Activated CD8-positive, alpha-beta memory T cell treated with anti-CD3 and anti-CD28 coated beads for 4 hours (primary cell): Measurements from ENCODE around the gene CCN6.
"Not testable (repeated sequence)": the region's sequence is repeated elsewhere in the genome, so short reads cannot be mapped to it uniquely, and the experiment has no call there.

Experiments used
- DNase-seq, 2 donors: peaks; one replicate each; pipeline ENCODE4 v3.0.0-alpha.2; 2020; ENCODE audit warnings: low read depth in 2 of 2

The CCN6 gene

DNA sequence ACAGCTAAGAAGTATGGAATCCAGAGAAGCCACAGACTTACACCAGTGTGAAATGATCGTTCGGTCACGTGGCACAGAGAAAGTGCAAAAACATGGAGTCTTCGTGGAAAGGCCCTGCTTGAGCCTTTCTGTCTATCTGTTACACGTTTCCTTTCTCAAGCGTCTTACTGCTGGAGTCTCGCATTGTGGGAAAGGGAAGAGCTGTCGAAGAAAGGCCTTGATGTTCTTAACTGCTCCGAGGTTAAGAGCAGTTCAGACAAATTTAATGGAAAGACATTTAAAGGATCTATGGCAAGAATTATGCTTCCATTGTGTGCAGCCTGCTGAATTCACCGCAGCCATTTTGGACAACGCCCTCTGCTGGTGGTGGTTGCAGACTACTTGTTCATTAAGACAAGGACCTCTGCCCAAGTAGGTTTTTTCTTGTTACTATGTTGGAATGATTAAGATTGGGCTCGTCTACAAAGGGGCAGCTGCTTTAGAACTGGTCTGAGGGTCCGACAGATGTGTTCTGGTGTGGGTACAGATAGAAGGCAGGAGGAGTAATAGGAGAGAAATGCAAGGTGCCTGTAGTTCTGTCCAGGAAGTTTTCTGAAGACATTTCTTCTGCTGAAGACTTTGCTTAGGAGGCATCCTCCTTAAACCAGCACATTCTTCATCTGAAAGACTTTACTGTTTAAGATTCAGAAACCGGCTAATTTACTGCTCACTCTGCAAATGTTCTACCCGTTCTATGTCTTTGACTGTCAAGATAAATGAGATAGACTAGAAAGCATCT is 24.7 kb upstream of the CCN6 start:
- DNase-seq, result peak; percentile 26 to 32

DNA sequence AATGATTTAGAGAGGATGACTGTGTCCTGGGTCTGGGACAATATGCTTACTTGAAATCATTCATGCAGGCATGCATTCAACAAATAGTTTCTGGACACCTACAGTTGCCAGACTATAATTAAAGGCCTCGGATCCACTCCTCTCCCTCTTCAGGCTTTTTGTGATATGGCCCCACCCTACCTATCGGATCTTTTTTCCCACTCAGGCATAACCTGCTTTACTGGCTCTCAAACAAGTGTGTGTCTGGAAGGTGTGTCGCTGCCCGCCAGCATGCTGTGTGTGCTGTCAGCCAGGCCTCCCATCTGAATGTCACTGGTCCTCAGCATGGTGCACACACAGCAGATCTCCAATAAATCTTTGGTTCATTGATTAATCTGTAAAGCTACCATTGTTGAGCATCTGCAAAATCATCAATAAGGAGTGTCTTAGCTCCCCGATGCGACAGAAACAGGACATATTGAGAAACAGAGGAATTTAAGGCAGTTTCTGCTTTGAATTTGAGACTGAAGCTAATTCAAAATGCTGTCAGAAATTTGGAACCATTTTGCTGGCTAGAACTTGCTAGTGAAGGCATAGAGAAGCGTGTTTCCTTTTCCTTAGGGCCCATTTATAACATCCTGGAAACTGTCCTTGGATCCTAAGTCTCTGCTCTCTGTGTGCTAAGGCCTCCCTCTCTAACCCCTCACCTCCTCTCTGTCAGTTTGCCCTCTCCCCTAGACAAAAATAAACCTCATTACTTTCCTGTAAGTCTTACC is 23.5 kb upstream of the CCN6 start:
- DNase-seq, result no peak

DNA sequence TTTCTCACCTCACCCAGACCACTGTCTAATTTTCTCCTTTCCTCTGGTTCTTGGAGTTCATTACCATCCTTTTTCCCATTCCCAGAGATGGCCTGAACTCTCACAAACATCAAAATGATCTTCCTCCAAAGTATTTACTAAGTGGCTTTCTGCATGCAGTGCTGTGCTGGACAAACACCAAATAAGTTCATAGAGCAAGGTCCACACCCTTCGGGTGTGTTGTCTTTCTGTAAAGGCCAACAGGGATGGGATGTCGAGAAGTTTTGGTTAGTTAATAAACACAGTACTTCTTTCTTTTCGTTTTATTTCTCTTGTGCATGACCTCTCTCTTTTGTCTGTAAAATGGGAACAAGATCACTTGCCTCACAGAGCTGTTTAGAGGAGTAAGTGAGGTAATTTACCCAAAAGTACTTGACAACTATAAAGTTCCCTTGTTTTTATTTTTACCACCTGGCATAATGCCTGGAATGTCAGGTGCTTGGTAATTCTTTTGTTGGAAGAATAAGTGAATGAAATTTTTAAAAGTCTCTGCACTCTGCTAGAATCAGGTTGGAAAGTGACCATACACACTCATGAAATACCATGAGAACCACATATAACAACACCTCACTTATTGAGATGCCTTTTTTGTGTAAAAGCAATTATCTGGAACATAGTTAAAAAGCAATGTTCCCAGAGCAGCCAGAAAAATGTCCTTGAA is 22.8 kb upstream of the CCN6 start:
- no peak for DNase-seq

DNA sequence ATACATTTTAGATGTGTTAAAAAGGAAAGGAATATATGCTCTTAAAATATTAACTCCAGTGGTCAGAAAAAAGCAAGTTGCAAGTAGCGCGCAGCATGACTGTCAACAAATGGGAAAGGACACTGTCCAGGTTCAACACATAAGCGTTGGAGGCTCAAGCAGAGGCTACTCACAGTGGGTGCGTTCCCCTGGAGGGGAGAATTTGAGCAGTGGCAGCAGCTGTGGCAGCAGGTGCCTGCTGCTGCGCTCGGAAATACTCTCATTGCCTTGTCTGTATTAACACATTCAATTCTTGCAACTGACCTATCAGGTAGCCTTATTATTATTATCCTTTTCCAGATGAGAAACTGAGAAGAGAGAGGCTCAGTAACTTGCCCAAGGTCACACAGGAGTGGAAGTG is 21.9 kb upstream of the CCN6 start:
- no peak for DNase-seq

DNA sequence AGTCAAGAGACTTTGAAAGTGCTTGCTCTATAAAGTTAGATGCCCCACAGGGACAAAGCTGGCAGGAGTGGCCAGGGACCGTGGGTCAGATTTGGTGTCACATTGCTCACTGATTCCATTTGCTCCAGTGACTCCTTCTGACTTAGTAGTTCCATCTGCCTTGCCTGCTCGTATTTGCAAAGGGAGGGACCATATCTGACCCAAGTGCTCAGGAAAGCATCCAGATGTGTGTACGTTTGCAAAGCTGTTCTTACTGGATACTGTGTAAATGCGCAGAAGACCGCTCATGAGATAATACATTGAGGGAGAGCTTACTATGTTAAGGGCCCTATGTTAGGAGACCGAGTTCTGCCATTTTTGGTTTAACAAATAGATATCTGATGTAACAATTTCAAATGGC is 21.2 kb upstream of the CCN6 start:
- no peak for DNase-seq

DNA sequence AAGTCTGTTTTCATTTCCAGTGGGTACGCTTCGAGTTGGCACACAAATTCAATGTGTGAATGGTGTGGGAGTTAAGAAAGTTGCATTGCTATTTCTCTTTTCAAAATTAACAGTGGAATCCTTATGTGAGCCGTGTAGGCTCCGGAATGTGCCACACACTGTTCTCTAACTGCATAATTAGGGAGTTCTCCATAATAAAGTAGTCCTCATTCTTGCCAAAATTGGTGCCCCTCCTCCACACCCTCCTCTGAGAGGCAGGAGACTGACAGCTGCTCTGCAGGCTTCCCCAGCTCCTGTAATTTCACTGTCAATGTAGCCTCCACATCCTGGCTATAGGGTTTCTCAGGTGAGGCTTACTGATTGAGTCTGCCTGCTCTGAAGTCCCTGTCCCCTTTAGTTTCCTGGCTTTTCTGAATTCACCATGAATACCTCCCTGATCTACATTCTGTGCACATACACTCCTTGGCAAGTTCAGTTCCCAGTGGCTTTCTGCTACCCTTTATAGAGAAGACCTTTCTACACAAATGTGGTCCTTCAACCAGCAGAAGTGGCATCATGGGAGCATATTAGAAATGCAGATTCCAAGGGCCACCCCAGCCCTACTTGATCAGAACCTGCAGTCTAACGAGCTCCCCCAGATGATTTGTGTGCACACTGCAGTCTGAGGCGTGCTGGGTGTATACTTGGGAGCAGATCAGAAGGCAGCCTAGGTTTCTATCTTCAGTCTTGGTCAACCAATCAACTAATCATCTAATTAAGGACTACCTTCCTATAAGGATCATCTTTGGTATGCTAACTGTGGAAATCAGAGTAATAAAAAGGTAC is 19.9 kb upstream of the CCN6 start:
- no peak for DNase-seq

DNA sequence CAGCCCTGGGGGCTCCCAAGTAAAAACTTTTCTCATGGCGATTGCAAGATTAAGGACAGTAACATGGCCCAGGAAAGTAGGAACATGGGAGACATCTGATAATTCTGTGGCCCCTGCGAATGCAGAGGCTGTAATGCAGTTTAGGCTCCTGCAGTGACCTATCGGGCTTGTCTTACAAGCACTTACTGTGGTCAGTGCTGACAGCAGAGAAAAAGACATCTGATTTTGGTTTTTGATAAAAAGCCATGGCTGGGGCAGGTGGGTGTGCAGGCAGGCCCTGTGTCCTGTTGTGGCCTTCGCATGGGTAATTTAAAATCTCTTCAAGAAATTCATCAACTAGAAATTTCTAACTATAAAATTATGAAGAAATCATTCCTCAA is 19.3 kb upstream of the CCN6 start:
- DNase-seq, result no peak

DNA sequence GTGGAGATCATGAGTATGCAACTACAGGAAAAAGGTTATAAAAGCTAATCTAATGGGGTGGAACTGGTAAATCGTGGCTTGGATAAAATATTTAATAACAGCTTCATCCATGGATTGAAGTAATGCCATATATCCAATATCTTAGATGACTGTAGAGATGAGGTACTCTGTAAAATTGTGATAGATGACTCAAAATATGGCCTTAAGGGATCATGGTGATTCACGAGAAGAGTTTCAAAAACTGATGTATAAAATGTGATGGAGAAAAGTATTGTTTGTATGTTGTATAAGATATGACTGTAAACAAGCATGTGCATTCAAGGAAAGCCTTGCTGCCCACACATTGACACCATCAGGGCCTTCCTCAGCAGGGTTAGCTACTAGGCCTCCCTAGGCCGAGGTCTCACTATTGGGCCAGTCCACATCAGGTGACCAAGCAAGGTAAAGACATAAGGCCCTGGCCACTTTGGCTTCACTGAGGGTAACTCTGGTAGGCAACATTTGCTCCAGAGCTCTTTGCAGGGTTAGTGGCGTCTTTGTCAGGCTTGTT is 17.7 kb upstream of the CCN6 start:
- no peak for DNase-seq

DNA sequence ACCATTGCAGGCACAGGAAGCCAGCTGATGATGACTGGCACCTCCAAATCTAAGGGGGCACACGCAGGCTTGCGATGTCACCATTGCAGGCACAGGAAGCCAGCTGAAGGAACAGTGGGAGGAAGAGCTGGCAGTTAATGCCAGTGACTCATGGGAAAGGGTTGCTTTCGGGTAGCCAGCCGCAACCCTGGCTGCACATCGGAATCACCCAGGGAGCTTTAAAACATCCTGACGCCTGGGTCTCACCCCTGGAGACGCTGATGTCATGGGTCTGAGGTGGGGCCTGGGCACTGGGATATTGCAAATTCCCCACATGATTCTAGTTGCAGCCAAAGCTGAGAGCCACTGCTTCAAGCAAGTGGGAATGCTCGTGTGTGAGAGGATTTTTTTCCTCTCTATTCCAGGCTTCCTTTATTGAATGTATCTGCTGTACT is 16.1 kb upstream of the CCN6 start:
- DNase-seq, result no peak

DNA sequence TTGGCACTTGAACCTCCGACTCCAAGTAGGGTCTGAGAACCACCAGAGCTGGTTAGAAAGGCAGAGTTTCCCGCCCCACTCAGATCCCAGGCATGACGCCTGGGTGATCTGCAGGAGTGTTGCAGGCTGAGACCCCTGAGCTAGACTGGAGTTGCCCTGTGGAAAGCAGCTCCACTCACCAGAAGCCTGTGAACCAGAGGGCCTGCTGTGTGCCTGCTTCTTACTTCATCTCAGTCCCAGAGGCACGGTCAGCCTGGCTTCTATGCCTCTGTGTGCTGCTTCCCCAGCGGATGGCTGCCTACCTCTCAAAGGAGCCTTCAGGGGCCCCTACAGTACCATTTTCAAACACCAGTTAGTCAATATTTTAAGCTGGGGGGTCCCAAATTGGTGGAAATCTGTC is 15.6 kb upstream of the CCN6 start:
- no peak for DNase-seq

DNA sequence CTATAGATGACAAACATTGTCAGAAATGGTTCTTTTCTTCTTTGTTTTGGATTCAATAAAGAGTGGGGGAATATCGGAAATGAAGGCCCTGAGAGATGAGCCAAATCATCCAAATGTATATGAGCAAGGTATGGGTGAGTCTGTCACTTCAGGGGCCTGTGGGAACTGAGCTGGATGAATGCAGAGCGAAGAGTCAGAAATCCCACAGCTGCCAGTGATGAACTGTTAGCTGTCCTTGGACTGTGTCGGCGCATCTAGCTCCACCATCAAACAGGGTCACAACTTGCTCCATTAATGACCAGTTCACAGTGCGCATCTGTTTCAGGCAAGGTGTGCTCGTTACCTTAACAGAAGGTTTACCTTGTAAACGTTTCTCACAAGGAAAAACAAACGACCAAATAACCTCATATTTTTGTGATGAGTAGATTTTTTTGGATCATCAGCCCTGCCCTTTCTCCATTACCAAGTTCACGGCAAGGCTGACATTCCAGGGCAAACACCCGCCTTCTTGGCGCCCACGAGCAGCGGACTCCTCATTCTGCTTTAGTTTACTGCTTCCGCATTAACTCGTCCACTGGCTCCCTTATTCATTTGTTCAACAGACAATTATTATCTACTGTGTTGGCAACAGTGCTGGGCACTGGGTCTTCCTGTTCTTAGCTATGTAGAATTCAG is 15.0 kb upstream of the CCN6 start:
- DNase-seq, result no peak

DNA sequence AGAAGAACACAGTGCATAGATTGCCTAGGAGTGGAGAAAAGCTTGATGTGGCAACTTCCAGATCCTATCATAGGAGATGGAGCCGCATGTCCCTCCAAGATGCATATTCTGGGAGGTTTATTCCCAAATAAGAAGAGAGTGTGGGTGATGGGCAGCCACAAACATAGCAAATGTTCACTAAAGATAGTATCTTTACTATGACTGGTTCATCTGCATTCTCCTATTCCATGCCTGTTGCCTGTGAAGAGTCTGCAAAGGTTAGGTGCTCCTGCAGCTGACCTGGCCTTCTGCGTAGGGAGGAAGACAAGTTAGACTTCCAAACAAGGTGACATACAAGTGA is 14.5 kb upstream of the CCN6 start:
- no peak for DNase-seq

DNA sequence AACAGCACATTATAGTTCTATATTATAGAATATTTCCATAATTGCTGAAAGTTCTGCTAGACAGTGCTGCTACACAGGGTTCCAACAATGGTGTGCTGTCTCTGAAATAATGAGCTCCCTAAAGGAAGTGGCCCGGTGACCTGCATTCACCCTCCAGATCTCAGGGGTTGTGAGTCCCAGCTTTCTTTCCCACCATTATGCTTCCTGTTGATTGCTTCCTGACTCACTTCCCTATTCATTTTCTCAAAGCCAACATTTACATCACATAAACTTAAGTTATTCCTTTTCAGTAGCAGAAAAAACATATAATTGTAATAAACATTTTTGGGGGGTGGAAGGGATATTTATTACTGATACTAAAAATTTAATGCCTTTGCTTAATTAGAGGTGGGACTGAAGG is 12.9 kb upstream of the CCN6 start:
- DNase-seq, result no peak

DNA sequence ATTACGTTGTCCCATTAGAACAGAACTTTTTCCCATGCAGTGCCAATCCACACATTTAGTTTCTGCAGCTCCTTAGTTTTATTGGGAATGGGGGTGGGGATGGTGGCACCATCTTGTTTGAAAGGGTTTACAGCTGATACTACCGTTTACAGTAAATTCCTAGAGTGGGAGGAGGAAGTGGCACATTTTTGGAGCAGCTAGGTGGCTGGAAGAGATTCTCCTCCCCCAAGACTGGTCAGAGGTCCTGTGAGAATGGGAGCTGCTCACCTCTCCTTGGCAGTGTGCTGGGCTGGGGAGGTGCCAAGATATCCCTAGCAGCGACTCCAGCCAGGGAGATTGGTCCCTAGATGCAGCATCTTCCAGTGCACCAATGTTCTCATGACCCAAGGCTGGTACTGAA is 12.4 kb upstream of the CCN6 start:
- no peak for DNase-seq

DNA sequence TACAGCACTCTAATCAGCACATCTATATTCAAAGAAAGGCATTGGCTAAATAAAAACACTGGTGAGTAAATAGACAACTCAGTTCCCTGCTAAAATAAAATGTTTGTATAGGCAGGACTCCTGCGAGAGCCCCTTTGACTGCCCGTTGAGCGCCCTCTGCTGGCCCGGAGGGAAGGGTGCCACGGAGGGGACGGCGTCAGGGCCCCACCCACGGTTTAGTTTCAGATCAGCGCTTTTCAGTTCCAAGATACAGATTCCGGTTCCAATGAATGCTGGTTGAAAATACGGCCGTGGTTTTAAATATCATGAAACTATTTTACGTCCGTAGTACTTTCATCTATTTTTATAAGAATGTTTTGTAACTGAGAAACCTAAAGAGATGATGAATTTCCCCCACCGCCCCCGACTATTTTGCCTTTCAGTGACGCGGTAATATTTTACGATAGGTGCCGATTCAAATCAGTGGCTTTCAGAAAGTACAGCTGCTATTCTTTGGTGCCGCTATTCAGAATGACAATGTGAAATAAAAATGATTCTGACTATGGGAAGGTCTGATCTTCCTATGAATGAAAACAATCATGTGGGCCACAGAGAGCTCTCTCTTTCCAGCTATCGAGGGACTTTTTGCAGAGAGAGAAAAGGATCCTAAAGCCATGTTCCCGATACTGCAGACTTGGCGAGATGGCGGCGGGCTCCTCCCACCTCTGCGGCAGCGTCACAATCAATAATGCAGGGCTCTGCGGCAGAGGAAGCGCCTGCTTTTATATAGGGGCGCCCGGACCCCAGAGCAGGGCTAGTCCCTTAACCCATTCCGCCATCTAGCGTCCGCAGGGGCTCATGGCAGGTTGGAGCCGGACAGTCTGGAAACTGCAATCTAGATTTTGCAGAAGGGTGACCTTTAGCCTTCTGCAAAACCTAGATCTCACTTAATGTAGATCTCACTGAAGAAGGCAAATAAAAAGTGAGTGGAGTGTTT is 10.6 kb upstream of the CCN6 start:
- DNase-seq, result peak; percentile 78 to 83

DNA sequence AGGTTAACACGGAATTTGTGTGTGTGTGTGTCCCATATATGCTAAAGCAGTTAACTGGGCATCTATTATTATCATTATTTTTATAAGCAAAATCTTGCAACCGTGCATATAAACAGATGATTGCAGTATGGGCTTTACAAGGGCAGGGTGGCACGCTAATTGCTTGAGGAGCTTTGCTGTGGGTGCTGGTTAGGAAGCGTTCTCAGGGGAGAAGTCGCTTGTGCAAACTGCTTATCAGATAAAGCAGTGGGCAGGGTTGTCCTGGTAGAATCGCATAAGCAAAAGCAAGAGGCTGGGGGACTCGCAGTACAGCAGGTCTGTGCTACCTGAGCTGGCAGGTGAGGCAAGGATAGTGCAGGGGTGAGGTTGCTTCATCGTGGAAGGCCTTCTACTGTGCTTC is 9.7 kb upstream of the CCN6 start:
- DNase-seq, result no peak

DNA sequence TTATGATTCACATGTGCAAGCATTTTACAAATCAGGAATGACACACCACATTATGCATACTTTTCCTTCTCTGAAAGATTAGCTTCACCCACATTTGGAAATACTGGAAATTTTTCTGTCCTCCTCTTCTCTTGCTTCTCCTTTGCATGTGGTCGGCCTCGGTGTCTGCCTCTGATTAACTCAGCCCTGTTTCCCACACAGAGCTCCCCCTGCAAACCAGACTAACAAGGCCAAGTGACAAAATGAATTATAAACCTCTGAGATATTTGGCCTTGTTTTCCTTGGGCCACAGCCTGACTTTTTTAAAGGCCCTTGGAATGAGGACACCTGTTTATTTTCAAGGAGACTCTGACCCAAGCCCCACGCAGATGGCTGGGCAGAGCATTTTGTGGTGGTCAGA is 9.0 kb upstream of the CCN6 start:
- no peak for DNase-seq

DNA sequence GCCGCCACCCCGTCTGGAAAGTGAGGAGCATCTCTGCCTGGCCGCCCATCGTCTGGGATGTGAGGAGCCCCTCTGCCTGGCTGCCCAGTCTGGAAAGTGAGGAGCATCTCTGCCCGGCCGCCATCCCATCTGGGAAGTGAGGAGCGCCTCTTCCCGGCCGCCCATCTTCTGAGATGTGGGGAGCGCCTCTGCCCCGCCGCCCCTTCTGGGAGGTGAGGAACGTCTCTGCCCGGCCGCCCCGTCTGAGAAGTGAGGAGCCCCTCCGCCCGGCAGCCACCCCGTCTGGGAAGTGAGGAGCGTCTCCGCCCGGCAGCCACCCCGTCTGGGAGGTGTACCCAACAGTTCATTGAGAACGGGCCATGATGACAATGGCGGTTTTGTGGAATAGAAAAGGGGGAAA is 6.4 kb upstream of the CCN6 start:
- not testable (repeated sequence) for DNase-seq

DNA sequence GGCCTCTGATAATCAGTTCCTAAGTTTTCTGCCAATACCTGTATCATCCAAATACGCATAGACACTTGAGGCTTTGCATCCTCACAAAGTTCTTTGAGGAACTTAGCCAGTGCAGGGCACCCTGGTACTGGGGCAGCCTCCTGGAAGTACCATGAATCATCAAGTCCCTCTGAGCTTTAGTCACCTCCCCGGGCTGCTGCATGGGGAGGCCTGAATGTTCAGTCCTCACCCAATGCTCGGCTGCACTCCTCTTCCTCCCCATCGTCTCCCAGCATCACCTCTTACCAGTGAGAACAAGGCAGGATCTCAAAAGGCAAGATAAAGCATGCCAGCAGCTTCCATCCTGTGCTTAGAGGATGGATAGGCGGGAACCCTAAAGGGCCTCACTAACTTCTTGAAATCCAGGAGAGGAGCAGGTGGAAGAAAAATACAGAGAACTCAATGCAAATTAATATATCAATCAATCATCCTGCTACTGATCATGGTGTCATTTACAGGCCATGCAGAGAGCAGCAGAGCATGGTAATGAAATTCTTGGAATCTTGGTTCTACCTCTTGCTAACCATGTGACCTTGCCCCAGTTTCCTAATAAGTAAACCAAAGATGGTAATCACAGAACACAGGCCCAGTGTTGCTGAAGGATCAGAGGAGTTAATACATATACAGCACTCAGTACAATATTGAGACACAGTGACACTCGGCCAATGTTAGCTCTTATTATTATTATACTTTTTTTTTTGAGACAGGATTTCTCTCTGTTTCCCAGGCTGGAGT is 4.7 kb upstream of the CCN6 start:
- DNase-seq, result no peak
